ENCODE results near the gene PEX11B. TPM values are rescaled to one million over a fixed set of nuclear protein-coding genes. Genes with fewer than 3 reads are reported as not detected.

The PEX11B gene
- total RNA-seq, 1 experiment from 2014 or later, result 13.7 TPM

- Histone ChIP-seq H3K14ac (ENCODE audit: insufficient read depth, low read length) (peak within 1 kb of the TSS; percentile 91; the same call in 1 of the 2 replicates), H2AFZ (ENCODE audit: low read length) (no peak within 1 kb of the TSS), H2BK5ac (ENCODE audit: insufficient read length, low read length) (peak within 1 kb of the TSS; percentile 47), H4K20me1 (ENCODE audit: control insufficient read depth, insufficient read depth, insufficient read length) (no peaks in the 10 kb centered on the region), H3K4me2 (ENCODE audit: insufficient read depth, insufficient read length, low read length) (peak within 1 kb of the TSS; percentile 88), H2BK12ac (ENCODE audit: insufficient read length, low read depth, low read length) (no peak within 1 kb of the TSS), H3K23me2 (ENCODE audit: insufficient read length, low read depth, low read length, poor library complexity, severe bottlenecking) (no peaks in the 10 kb centered on the region), H3T11ph (ENCODE audit: low read length) (peak within 1 kb of the TSS; percentile 39), H4K5ac (ENCODE audit: insufficient read length, low read depth, low read length) (no peak within 1 kb of the TSS), H3K4me1 (ENCODE audit: insufficient read depth, low read length) (peaks cover 4% of the 10 kb centered on the region), H3K56ac (ENCODE audit: insufficient read length, low read depth, low read length) (no peak within 1 kb of the TSS), H4K91ac (ENCODE audit: insufficient read length, low read depth, low read length) (no peak within 1 kb of the TSS), H3K18ac (ENCODE audit: insufficient read length, low read depth, low read length) (peak within 1 kb of the TSS; percentile 93), H3K79me1 (ENCODE audit: insufficient read depth, low read depth, low read length, poor library complexity, severe bottlenecking) (no peaks in the 10 kb centered on the region), H3K9me3 (ENCODE audit: control insufficient read depth, low read depth, low read length) (no peaks in the 10 kb centered on the region), H2BK15ac (ENCODE audit: low read depth, low read length) (no peak within 1 kb of the TSS), H2AK5ac (ENCODE audit: insufficient read length, low read length) (no peak within 1 kb of the TSS), H3K9ac (ENCODE audit: extremely low read depth, insufficient read length, low read length) (peak within 1 kb of the TSS; percentile 82), H4K8ac (replicated peaks; ENCODE audit: insufficient read length, low read depth, low read length) (no peak within 1 kb of the TSS), H3K4ac (ENCODE audit: low read depth, low read length) (no peak within 1 kb of the TSS; the same call in 1 of the 2 replicates), H2BK20ac (ENCODE audit: low read depth, low read length, poor library complexity, severe bottlenecking) (no peak within 1 kb of the TSS), H3K23ac (ENCODE audit: insufficient read length, low read depth, low read length) (no peak within 1 kb of the TSS), H3K27ac (ENCODE audit: insufficient read length, low read depth, low read length) (peak within 1 kb of the TSS; percentile 54), H3K27me3 (ENCODE audit: insufficient read depth, low read length) (no peaks in the 10 kb centered on the region), H2BK120ac (ENCODE audit: low read depth, low read length, poor library complexity, severe bottlenecking) (no peak within 1 kb of the TSS), H3K79me2 (ENCODE audit: insufficient read depth, low read length) (peaks cover 4% of the 10 kb centered on the region; the same call in 1 of the 2 replicates)
- Mint-ChIP-seq H3K27me3 (ENCODE audit: low read depth) (no peaks in the 10 kb centered on the region), H3K36me3 (ENCODE audit: insufficient read depth in 1 of 3, low read depth in 3 of 3) (peaks cover 2 to 10% (median 9%) of the 10 kb centered on the region in 3 experiments; a peak in 5 of 7 replicates), H3K4me3 (peak within 1 kb of the TSS; percentile 26 to 63; a peak in 4 of 5 replicates), H3K27ac (peak within 1 kb of the TSS; percentile 31 to 48 (median 45); a peak in 3 of 7 replicates), H3K9me3 (no peaks in the 10 kb centered on the region; a peak in 1 of 5 replicates), H3K4me1 (peaks cover 5 to 11% of the 10 kb centered on the region in 2 experiments)
- TF ChIP-seq CTCF (conservative IDR thresholded peaks at IDR 0.05), result peak; percentile 75
- DNase-seq, result peak; percentile 95
- WGBS (ENCODE audit: extremely low coverage, insufficient read length, low lambda C conversion rate), result no CpG with 5 or more reads among the region's 41 CpGs
Measured at GRCh38 chr1:145927063-145927886, 8.8 kb upstream of the PEX11B start, which contains the start of gene RBM8A. TSS of gene RBM8A (minus strand) at chr1:145927484. CDS start at chr1:145927426, 58 bp downstream.

Measured in H9 (cell line).